NCI-H2107 (cell line): ENCODE measurements around the gene RHD.
"Not testable (repeated sequence)": the region's sequence is repeated elsewhere in the genome, so short reads cannot be mapped to it uniquely, and the experiment has no call there.

Source experiments
- DNase-seq: peaks from one replicate; lab custom pipeline; 2025; lab: John Stamatoyannopoulos, UW

The RHD gene

GRCh38 chr1:25272238-25272637, at the start of gene RHD:
RHD (plus strand) TSS chr1:25272509; CDS start chr1:25272548, 39 bp downstream.
- DNase-seq, result not testable (repeated sequence)

- no peak for DNase-seq
Observed at GRCh38 chr1:25222606-25223005, 49.7 kb upstream of the RHD start.

- DNase-seq, result no peak
Observed at GRCh38 chr1:25223471-25223870, 48.8 kb upstream of the RHD start.

- peak; percentile 79 for DNase-seq
Observed at GRCh38 chr1:25232027-25232865, 40.1 kb upstream of the RHD start, which contains the start of gene SYF2. SYF2 (minus strand) TSS chr1:25232502; CDS start chr1:25232467, 35 bp downstream.

- no peak for DNase-seq
Observed at GRCh38 chr1:25232866-25233784, 39.2 kb upstream of the RHD start.

- not testable (repeated sequence) for DNase-seq
Observed at GRCh38 chr1:25235411-25235810, 36.9 kb upstream of the RHD start.

- DNase-seq, result not testable (repeated sequence)
Observed at GRCh38 chr1:25236261-25236660, 36.0 kb upstream of the RHD start.

- no peak for DNase-seq
Observed at GRCh38 chr1:25238046-25238445, 34.3 kb upstream of the RHD start.

- DNase-seq, result peak; percentile 96
Observed at GRCh38 chr1:25239681-25240541, 32.4 kb upstream of the RHD start.

GRCh38 chr1:25243907-25244306, 28.4 kb upstream of the RHD start:
- DNase-seq, result no peak

- no peak for DNase-seq
Observed at GRCh38 chr1:25245393-25245792, 26.9 kb upstream of the RHD start.

GRCh38 chr1:25245809-25246599, 26.3 kb upstream of the RHD start:
- DNase-seq, result no peak

- peak; percentile 29 for DNase-seq
Observed at GRCh38 chr1:25246600-25247023, 25.7 kb upstream of the RHD start.

- peak; percentile 99 for DNase-seq
Observed at GRCh38 chr1:25247024-25247828, 25.1 kb upstream of the RHD start, which contains the start of gene RSRP1. RSRP1 (minus strand) TSS chr1:25247454; CDS start chr1:25246963, 491 bp downstream.

- DNase-seq, result no peak
Observed at GRCh38 chr1:25247829-25248754, 24.2 kb upstream of the RHD start.

- no peak for DNase-seq
Observed at GRCh38 chr1:25253911-25254310, 18.4 kb upstream of the RHD start.

- DNase-seq, result no peak
Observed at GRCh38 chr1:25255706-25256577, 16.4 kb upstream of the RHD start.

GRCh38 chr1:25256578-25256965, 15.7 kb upstream of the RHD start:
- DNase-seq, result no peak
